Measurements from ENCODE around the gene CCDC30. TPM values are rescaled to one million over a fixed set of nuclear protein-coding genes. Genes with fewer than 3 reads are reported as not detected.

The CCDC30 gene
- total RNA-seq, 1 donor from 2014 or later, result 1.8 TPM

- no peak overlapping the region for H3K4me3 ChIP-seq (ENCODE audit: low read depth, low read length)
- no peak for TF ChIP-seq CTCF (IDR thresholded peaks at IDR 0.05; ENCODE audit: insufficient read depth, low read length, poor library complexity, severe bottlenecking)
- H3K36me3 ChIP-seq (ENCODE audit: control insufficient read depth, insufficient read depth, low read length), result no peaks in the 10 kb centered on the region
- no peak for DNase-seq (ENCODE audit: low read depth)
- no peaks in the 10 kb centered on the region for H3K27me3 ChIP-seq (ENCODE audit: control insufficient read depth, insufficient read depth, low read length)
These were observed 223.3 kb downstream of the CCDC30 start for GRCh38 chr1:42686418-42686817.

- TF ChIP-seq CTCF (IDR thresholded peaks at IDR 0.05; ENCODE audit: insufficient read depth, low read length, poor library complexity, severe bottlenecking), result no peak
- no peaks in the 10 kb centered on the region for H3K36me3 ChIP-seq (ENCODE audit: control insufficient read depth, insufficient read depth, low read length)
- no peak overlapping the region for H3K4me3 ChIP-seq (ENCODE audit: low read depth, low read length)
- DNase-seq (ENCODE audit: low read depth), result no peak
- no peaks in the 10 kb centered on the region for H3K27me3 ChIP-seq (ENCODE audit: control insufficient read depth, insufficient read depth, low read length)
These were observed 226.8 kb downstream of the CCDC30 start for GRCh38 chr1:42689912-42690311.

- no peak for TF ChIP-seq CTCF (IDR thresholded peaks at IDR 0.05; ENCODE audit: insufficient read depth, low read length, poor library complexity, severe bottlenecking)
- no peak for DNase-seq (ENCODE audit: low read depth)
These were observed 227.5 kb downstream of the CCDC30 start for GRCh38 chr1:42690477-42691156.

GRCh38 chr1:42691157-42691498 is 228.0 kb downstream of the CCDC30 start:
- DNase-seq (ENCODE audit: low read depth), result no peak
- Histone ChIP-seq H3K36me3 (ENCODE audit: control insufficient read depth, insufficient read depth, low read length) (peaks cover under 1% of the 10 kb centered on the region), H3K4me3 (ENCODE audit: low read depth, low read length) (no peak overlapping the region), H3K27me3 (ENCODE audit: control insufficient read depth, insufficient read depth, low read length) (no peaks in the 10 kb centered on the region)
- TF ChIP-seq CTCF (IDR thresholded peaks at IDR 0.05; ENCODE audit: insufficient read depth, low read length, poor library complexity, severe bottlenecking), result no peak

More at GRCh38 chr1:42690477-42691156, 227.5 kb downstream of the CCDC30 start:
- Histone ChIP-seq H3K4me3 (ENCODE audit: low read depth, low read length) (no peak overlapping the region), H3K27me3 (ENCODE audit: control insufficient read depth, insufficient read depth, low read length) (no peaks in the 10 kb centered on the region), H3K36me3 (ENCODE audit: control insufficient read depth, insufficient read depth, low read length) (no peaks in the 10 kb centered on the region)

DNA sequence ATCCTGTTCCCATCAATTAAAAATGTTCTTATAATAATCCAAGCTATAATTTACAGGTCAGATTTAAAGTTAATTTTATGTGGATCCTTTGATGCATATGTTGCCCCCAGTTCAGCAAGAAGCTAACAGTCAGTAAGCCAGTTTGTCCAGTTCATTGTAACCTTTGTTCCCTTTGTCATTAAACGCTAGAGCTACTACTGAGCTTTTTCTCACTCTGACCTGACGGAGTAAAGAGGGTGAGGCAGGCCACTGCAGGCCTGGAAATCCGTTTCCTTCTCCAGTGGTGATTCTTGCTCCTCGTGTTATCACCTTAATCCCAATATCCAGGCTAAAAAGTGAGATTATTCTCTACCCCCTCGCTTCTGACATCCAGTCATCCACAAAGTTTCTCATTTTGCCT is 229.4 kb downstream of the CCDC30 start:
- Histone ChIP-seq H3K36me3 (ENCODE audit: control insufficient read depth, insufficient read depth, low read length) (peaks cover 1% of the 10 kb centered on the region), H3K4me3 (ENCODE audit: low read depth, low read length) (no peak overlapping the region), H3K27me3 (ENCODE audit: control insufficient read depth, insufficient read depth, low read length) (no peaks in the 10 kb centered on the region)
- DNase-seq (ENCODE audit: low read depth), result no peak
- no peak for TF ChIP-seq CTCF (IDR thresholded peaks at IDR 0.05; ENCODE audit: insufficient read depth, low read length, poor library complexity, severe bottlenecking)

DNA sequence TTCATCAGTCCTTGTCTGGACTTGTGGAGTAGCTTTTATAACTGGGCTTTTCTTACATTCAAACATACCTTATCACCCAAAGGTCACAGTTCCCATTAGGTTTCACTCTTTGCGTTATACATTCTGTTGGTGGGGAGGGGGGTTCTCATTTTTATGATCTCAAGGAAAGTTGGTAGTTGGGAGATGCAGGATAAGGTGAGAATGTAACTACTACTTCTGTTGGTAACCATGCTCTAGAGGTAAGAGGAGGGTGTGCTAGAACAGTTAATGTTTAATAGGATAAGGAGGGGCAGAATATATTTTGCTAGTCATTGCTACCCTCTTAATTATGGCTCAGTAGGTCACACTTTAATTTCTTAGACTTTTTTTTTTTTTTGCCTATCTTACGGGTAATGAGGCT is 229.8 kb downstream of the CCDC30 start:
- TF ChIP-seq CTCF (IDR thresholded peaks at IDR 0.05; ENCODE audit: insufficient read depth, low read length, poor library complexity, severe bottlenecking), result no peak
- H3K36me3 ChIP-seq (ENCODE audit: control insufficient read depth, insufficient read depth, low read length), result peaks cover 1% of the 10 kb centered on the region
- DNase-seq (ENCODE audit: low read depth), result no peak
- no peak overlapping the region for H3K4me3 ChIP-seq (ENCODE audit: low read depth, low read length)
- H3K27me3 ChIP-seq (ENCODE audit: control insufficient read depth, insufficient read depth, low read length), result no peaks in the 10 kb centered on the region
